ENCODE data around the gene IFITM2. TPM values are rescaled to one million over a fixed set of nuclear protein-coding genes. Genes with fewer than 3 reads are reported as not detected.
"Not testable (repeated sequence)": the region's sequence is repeated elsewhere in the genome, so short reads cannot be mapped to it uniquely, and the experiment has no call there.

The IFITM2 gene
- total RNA-seq, 2 donors from 2014 or later: 262 to 367 TPM

- Mint-ChIP-seq H3K9me3 (peaks cover 6% of the 10 kb centered on the region), H3K27me3 (ENCODE audit: insufficient read depth) (no peaks in the 10 kb centered on the region), H3K27ac (no peak overlapping the region), H3K36me3 (ENCODE audit: low read depth) (no peaks in the 10 kb centered on the region), H3K4me1 (peaks cover 12% of the 10 kb centered on the region), H3K4me3 (no peak overlapping the region)
- H3K4me3 ChIP-seq (ENCODE audit: low read length): no peak overlapping the region
- H3K36me3 ChIP-seq (ENCODE audit: control insufficient read depth, insufficient read depth, low read length): no peaks in the 10 kb centered on the region
- no peak overlapping the region for H3K27ac ChIP-seq (ENCODE audit: low read depth, low read length)
- no peak for TF ChIP-seq CTCF (conservative IDR thresholded peaks at IDR 0.05)
- H3K9ac ChIP-seq (ENCODE audit: extremely low read depth, low read length, poor library complexity, severe bottlenecking): no peak overlapping the region
- 93 to 94% methylated on average over 10 to 11 of the region's 11 CpGs for WGBS, 2 experiments (ENCODE audit: insufficient coverage in 1 of 2, insufficient read length in 1 of 2)
- no peaks in the 10 kb centered on the region for H3K27me3 ChIP-seq (ENCODE audit: control insufficient read depth, insufficient read depth, low read length, poor library complexity, severe bottlenecking)
- H3K9me3 ChIP-seq (ENCODE audit: control insufficient read depth, low read length): no peaks in the 10 kb centered on the region
- no peaks in the 10 kb centered on the region for H3K4me1 ChIP-seq (ENCODE audit: control insufficient read depth, insufficient read depth, low read length)
- DNase-seq: no peak
Measured at GRCh38 chr11:344836-345578, 37.4 kb downstream of the IFITM2 start.

- 92 to 97% methylated on average over 3 of the region's 3 CpGs for WGBS, 2 experiments (ENCODE audit: insufficient coverage in 1 of 2, insufficient read length in 1 of 2)
- Histone ChIP-seq H3K4me3 (ENCODE audit: low read length) (no peak overlapping the region), H3K36me3 (ENCODE audit: control insufficient read depth, insufficient read depth, low read length) (no peaks in the 10 kb centered on the region), H3K27me3 (ENCODE audit: control insufficient read depth, insufficient read depth, low read length, poor library complexity, severe bottlenecking) (no peaks in the 10 kb centered on the region), H3K9me3 (ENCODE audit: control insufficient read depth, low read length) (no peaks in the 10 kb centered on the region), H3K9ac (ENCODE audit: extremely low read depth, low read length, poor library complexity, severe bottlenecking) (no peak overlapping the region), H3K4me1 (ENCODE audit: control insufficient read depth, insufficient read depth, low read length) (no peaks in the 10 kb centered on the region), H3K27ac (ENCODE audit: low read depth, low read length) (no peak overlapping the region)
- H3K4me3 Mint-ChIP-seq: no peak overlapping the region
- H3K4me1 Mint-ChIP-seq: peaks cover 10% of the 10 kb centered on the region
- H3K27me3 Mint-ChIP-seq (ENCODE audit: insufficient read depth): peaks cover under 1% of the 10 kb centered on the region
- peaks cover 5% of the 10 kb centered on the region for H3K9me3 Mint-ChIP-seq
- TF ChIP-seq CTCF (conservative IDR thresholded peaks at IDR 0.05): no peak
- H3K36me3 Mint-ChIP-seq (ENCODE audit: low read depth): no peaks in the 10 kb centered on the region
- DNase-seq: no peak
- H3K27ac Mint-ChIP-seq: no peak overlapping the region
Measured at GRCh38 chr11:346529-346928, 38.9 kb downstream of the IFITM2 start.

- not testable (repeated sequence) for H3K27me3 ChIP-seq (ENCODE audit: control insufficient read depth, insufficient read depth, low read length, poor library complexity, severe bottlenecking); H3K27ac ChIP-seq (ENCODE audit: low read depth, low read length); DNase-seq; H3K4me1 ChIP-seq (ENCODE audit: control insufficient read depth, insufficient read depth, low read length); H3K36me3 ChIP-seq (ENCODE audit: control insufficient read depth, insufficient read depth, low read length); H3K36me3 Mint-ChIP-seq (ENCODE audit: low read depth); H3K4me3 Mint-ChIP-seq; H3K27me3 Mint-ChIP-seq (ENCODE audit: insufficient read depth); H3K4me3 ChIP-seq (ENCODE audit: low read length); H3K9me3 ChIP-seq (ENCODE audit: control insufficient read depth, low read length); H3K9me3 Mint-ChIP-seq; H3K9ac ChIP-seq (ENCODE audit: extremely low read depth, low read length, poor library complexity, severe bottlenecking); H3K27ac Mint-ChIP-seq
- WGBS, 2 experiments (ENCODE audit: insufficient coverage in 1 of 2, insufficient read length in 1 of 2): 94% methylated on average over 4 of the region's 8 CpGs; no CpG with 5 or more reads in 1 of the 2 experiments
- H3K4me1 Mint-ChIP-seq: peaks cover 21% of the 10 kb centered on the region
Measured at GRCh38 chr11:349270-349954, 41.8 kb downstream of the IFITM2 start.

GRCh38 chr11:350033-350722 is 42.6 kb downstream of the IFITM2 start:
- H3K4me1 Mint-ChIP-seq: peaks cover 24% of the 10 kb centered on the region
- H3K9me3 ChIP-seq (ENCODE audit: control insufficient read depth, low read length); H3K27ac ChIP-seq (ENCODE audit: low read depth, low read length); H3K27me3 Mint-ChIP-seq (ENCODE audit: insufficient read depth); H3K4me3 Mint-ChIP-seq; DNase-seq; H3K9ac ChIP-seq (ENCODE audit: extremely low read depth, low read length, poor library complexity, severe bottlenecking); H3K36me3 Mint-ChIP-seq (ENCODE audit: low read depth); H3K9me3 Mint-ChIP-seq; H3K27ac Mint-ChIP-seq; H3K36me3 ChIP-seq (ENCODE audit: control insufficient read depth, insufficient read depth, low read length); H3K4me3 ChIP-seq (ENCODE audit: low read length); H3K4me1 ChIP-seq (ENCODE audit: control insufficient read depth, insufficient read depth, low read length); H3K27me3 ChIP-seq (ENCODE audit: control insufficient read depth, insufficient read depth, low read length, poor library complexity, severe bottlenecking): not testable (repeated sequence)
- WGBS, 2 experiments (ENCODE audit: insufficient coverage in 1 of 2, insufficient read length in 1 of 2): 86 to 91% methylated on average over 10 to 16 of the region's 16 CpGs
